HepG2 (cell line): ENCODE data around the gene DLST. TPM values are rescaled to one million over a fixed set of nuclear protein-coding genes. Genes with fewer than 3 reads are reported as not detected.

ENCODE experiments used
- ATAC-seq: fragments of 200-7000 bp; cut with Tn5 transposase; 3 replicates; pipeline ENCODE4 v1.9.1; 2020; ENCODE audit warnings: mild to moderate bottlenecking, moderate library complexity
- BruUV-seq: library from RNA; stranded (reverse); fragments of 400-500 nt; replicated peaks from 2 replicates; lab custom pipeline; 2021; lab: Mats Ljungman, UMichigan
- CTCF ChIA-PET: fragments of 300-600 bp; formaldehyde crosslinking; extraction: SDS; loops from one replicate; lab custom pipeline; 2021; ENCODE audit warnings: low total read pairs, inconsistent platforms, low intra/inter-chr PET ratio; lab: Yijun Ruan, JAX
- POLR2A ChIA-PET: fragments of 350-600 bp; sonication (Branson Sonifier 250); formaldehyde crosslinking; loops from one replicate; lab custom pipeline; 2020; ENCODE audit warnings: antibody characterized with exemption, inconsistent platforms; lab: Yijun Ruan, JAX
- DNase-seq: peaks from one replicate; pipeline ENCODE4 v3.0.0-alpha.2; 2015; ENCODE audit warnings: low spot score
- FAIRE-seq: peaks from 3 replicates; lab custom pipeline; 2011; peaks lifted over from hg19 to GRCh38; lab: Jason Lieb, UNC
- H2AFZ ChIP-seq: one replicate; pipeline ENCODE4 v1.6.1; 2011; ENCODE audit warnings: low read length, inconsistent platforms
- H3K27ac ChIP-seq: fragments of 300-600 bp; 3 replicates; pipeline ENCODE4 v1.8.0; 2011; ENCODE audit warnings: mixed run types, mild to moderate bottlenecking, mixed read lengths, low read length, inconsistent platforms; ENCODE audit not compliant: insufficient read depth; ENCODE audit errors: extremely low read length
- H3K27me3 ChIP-seq, 2 experiments: fragments of 200-600 bp in 1 of 2; 2 replicates in 1 of 2; 3 replicates in 1 of 2; pipeline versions ENCODE4 v1.6.0 to v1.8.0; 2011; ENCODE audit warnings: low read length in 2 of 2, mild to moderate bottlenecking in 2 of 2, moderate library complexity in 2 of 2, inconsistent platforms in 1 of 2; ENCODE audit not compliant: insufficient read depth in 2 of 2, control insufficient read depth in 1 of 2
- H3K36me3 ChIP-seq, 2 experiments: fragments of 200-600 bp in 1 of 2; replicated peaks in 1 of 2; 2 replicates in 1 of 2; 3 replicates in 1 of 2; pipeline versions ENCODE4 v1.5.1 to v1.8.0; 2011; ENCODE audit warnings: low read length in 2 of 2, inconsistent platforms in 1 of 2; ENCODE audit not compliant: insufficient read depth in 2 of 2, control insufficient read depth in 1 of 2
- H3K4me1 ChIP-seq: 2 replicates; pipeline ENCODE4 v1.5.1; 2012; ENCODE audit warnings: low read length, inconsistent platforms; ENCODE audit not compliant: insufficient read depth
- H3K4me2 ChIP-seq: 2 replicates; pipeline ENCODE4 v1.6.0; 2011; ENCODE audit warnings: low read depth, low read length, inconsistent platforms
- H3K4me3 ChIP-seq, 3 experiments: fragments of 200-600 bp in 1 of 3; sonication (generic), shearing (Covaris generic) in 1 of 3; replicated peaks in 1 of 3; 2 replicates each; pipeline ENCODE4 v1.5.1; 2011 to 2016; ENCODE audit warnings: low read length in 3 of 3, inconsistent platforms in 2 of 3, low read depth in 2 of 3, mild to moderate bottlenecking in 2 of 3, control low read depth in 1 of 3, mixed read lengths in 1 of 3; ENCODE audit not compliant: insufficient read depth in 1 of 3
- H3K79me2 ChIP-seq: one replicate; pipeline ENCODE4 v1.6.1; 2011; ENCODE audit warnings: low read length, inconsistent platforms; ENCODE audit not compliant: insufficient read depth
- H3K9ac ChIP-seq: 2 replicates; pipeline ENCODE4 v1.6.0; 2011; ENCODE audit warnings: mild to moderate bottlenecking, low read depth, low read length, inconsistent platforms; ENCODE audit not compliant: insufficient read depth
- H3K9me3 ChIP-seq: 2 replicates; pipeline ENCODE4 v1.5.1; 2012; ENCODE audit warnings: mild to moderate bottlenecking, low read length
- H4K20me1 ChIP-seq: 2 replicates; pipeline ENCODE4 v1.6.0; 2011; ENCODE audit warnings: inconsistent platforms, mild to moderate bottlenecking, low read length, moderate library complexity; ENCODE audit not compliant: insufficient read depth
- ATRX ChIP-seq: sonication (generic); formaldehyde crosslinking; IDR thresholded peaks from 2 replicates; pipeline ENCODE4 v1.4.0; 2020; ENCODE audit warnings: missing genetic modification reagents, borderline replicate concordance
- HNRNPL ChIP-seq: fragments of 200-400 bp; formaldehyde crosslinking; IDR thresholded peaks from 2 replicates; pipeline ENCODE4 v1.6.1; 2017; ENCODE audit warnings: mild to moderate bottlenecking, low read depth, low read length
- KDM5B ChIP-seq: sonication (generic); formaldehyde crosslinking; IDR thresholded peaks from 2 replicates; pipeline ENCODE4 v1.4.0; 2020; ENCODE audit warnings: missing genetic modification reagents, mild to moderate bottlenecking, borderline replicate concordance
- MTF1 ChIP-seq: sonication (generic); formaldehyde crosslinking; IDR thresholded peaks from 2 replicates; pipeline ENCODE4 v1.5.0; 2020; ENCODE audit warnings: missing genetic modification reagents
- NR2F1 ChIP-seq, 2 experiments: fragments of 450-650 bp in 1 of 2; formaldehyde crosslinking in 1 of 2; IDR thresholded peaks; 2 replicates each; pipeline versions ENCODE4 v1.5.0 to v1.6.1; 2016 to 2020; ENCODE audit warnings: mild to moderate bottlenecking in 1 of 2, missing compliant biosample characterization in 1 of 2, missing genetic modification reagents in 1 of 2, moderate library complexity in 1 of 2
- SRY ChIP-seq: sonication (generic); formaldehyde crosslinking; IDR thresholded peaks from 2 replicates; pipeline ENCODE4 v1.8.0; 2022; ENCODE audit warnings: mild to moderate bottlenecking, missing genetic modification reagents
- TBX2 ChIP-seq: sonication (generic); formaldehyde crosslinking; IDR thresholded peaks from 2 replicates; pipeline ENCODE4 v1.5.0; 2020; ENCODE audit warnings: missing genetic modification reagents, mild to moderate bottlenecking, borderline replicate concordance
- WIZ ChIP-seq: sonication (generic); formaldehyde crosslinking; IDR thresholded peaks from 2 replicates; pipeline ENCODE4 v1.5.1; 2020; ENCODE audit warnings: mild to moderate bottlenecking, missing genetic modification reagents
- ZNF232 ChIP-seq: sonication (generic); formaldehyde crosslinking; IDR thresholded peaks from 2 replicates; pipeline ENCODE4 v1.4.0; 2020; ENCODE audit warnings: missing genetic modification reagents, borderline replicate concordance
- ZNF343 ChIP-seq: sonication (generic); formaldehyde crosslinking; IDR thresholded peaks from 2 replicates; pipeline ENCODE4 v1.4.0; 2020; ENCODE audit warnings: mild to moderate bottlenecking, missing genetic modification reagents
- ZNF772 ChIP-seq: sonication (generic); formaldehyde crosslinking; IDR thresholded peaks from 2 replicates; pipeline ENCODE4 v1.5.0; 2020; ENCODE audit warnings: mild to moderate bottlenecking, missing genetic modification reagents
- ZNF790 ChIP-seq: sonication (generic); formaldehyde crosslinking; IDR thresholded peaks from 2 replicates; pipeline ENCODE4 v1.8.0; 2022; ENCODE audit warnings: missing genetic modification reagents, mild to moderate bottlenecking, borderline replicate concordance
- WGBS: methylation state at CpG from one replicate; pipeline ENCODE4 v1.1.6; 2017; ENCODE audit warnings: low lambda C conversion rate; 5-methylcytosine and 5-hydroxymethylcytosine counted together
- in situ Hi-C: cut with HindIII; loops from 2 replicates; pipeline ENCODE4 v1.10.0; 2017; ENCODE audit warnings: low pct_unique_long_range_greater_than_20kb; ENCODE audit not compliant: extremely low pct_ligation_motif_present
- intact Hi-C: fragments of 100-400 bp; cut with micrococcal nuclease; formaldehyde crosslinking; loops from one replicate; pipeline ENCODE4 v1.10.0; 2022; ENCODE audit not compliant: unreplicated experiment
- polyA plus RNA-seq, 8 experiments: library from polyadenylated mRNA; depleted of rRNA in 3 of 8; stranded (reverse) in 7 of 8; unstranded in 1 of 8; fragments of >200 nt; fragmentation: Illumina TruSeq in 4 of 8; extraction: Trizol in 4 of 8; gene quantifications; 2 replicates each; pipeline versions ENCODE4 v1.2.1 to v1.2.3, GENCODE V29; 2011 to 2016; ENCODE audit warnings: low read depth in 4 of 8, missing spikeins in 1 of 8, mixed read lengths in 1 of 8; ENCODE audit not compliant: insufficient read depth in 1 of 8
- total RNA-seq, 5 experiments: library from RNA; depleted of rRNA; stranded (reverse); fragments of >200 nt; fragmentation: Illumina TruSeq; extraction: Trizol; gene quantifications; 2 replicates each; pipeline ENCODE4 v1.2.3, GENCODE V29; 2016; ENCODE audit warnings: low read depth in 1 of 5
- TF ChIP-seq, protein P1 (sequence below): sonication (generic); formaldehyde crosslinking; conservative IDR thresholded peaks from 2 replicates; pipeline ENCODE4 v1.8.0; 2022; ENCODE audit warnings: low read depth, missing genetic modification reagents
- TF ChIP-seq, protein P2 (sequence below): sonication (generic); formaldehyde crosslinking; IDR thresholded peaks from 2 replicates; pipeline ENCODE4 v1.8.0; 2022; ENCODE audit warnings: missing genetic modification reagents, mild to moderate bottlenecking, borderline replicate concordance
- TF ChIP-seq, protein P3 (sequence below): sonication (generic); formaldehyde crosslinking; IDR thresholded peaks from 2 replicates; pipeline ENCODE4 v1.5.0; 2020; ENCODE audit warnings: mild to moderate bottlenecking, missing genetic modification reagents
- TF ChIP-seq, protein P4 (sequence below): sonication (generic); formaldehyde crosslinking; IDR thresholded peaks from 2 replicates; pipeline ENCODE4 v1.4.0; 2020; ENCODE audit warnings: missing genetic modification reagents, borderline replicate concordance

DLST gene
- total and polyA plus RNA-seq, 2 of the 13 experiments (the other 11 are each of a cell fraction or from before 2014, with no cell fraction given) = 56.5 to 94.3 TPM

DNA sequence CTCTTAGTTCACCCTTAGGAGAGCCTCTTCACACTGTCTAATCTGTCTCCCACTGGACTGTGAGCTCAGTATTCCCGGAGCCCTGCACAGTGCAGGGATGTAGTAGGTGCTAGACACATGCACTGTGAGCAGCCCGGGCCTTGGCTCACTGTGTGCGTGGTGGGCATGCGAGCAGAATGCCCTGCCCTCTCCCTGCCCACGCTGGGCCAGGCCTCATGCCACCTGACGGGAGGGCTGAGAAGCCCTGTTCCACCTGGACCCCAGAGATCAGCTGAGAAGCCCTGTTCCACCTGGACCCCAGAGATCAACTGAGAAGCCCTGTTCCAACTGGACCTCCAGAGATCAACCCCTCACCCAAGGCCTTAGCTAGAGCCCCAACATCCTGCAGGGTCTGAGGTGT, 30.4 kb downstream of the DLST start:
- H3K27me3 ChIP-seq = no peaks in the 10 kb centered on the region
- no peak overlapping the region for H3K4me3 ChIP-seq
- ChIA-PET POLR2A (interaction anchor here (1.5 kb wide), 1 partner anchor 10 kb away, joined by 5 read pairs; the partner anchor contains the start of gene RPS6KL1), CTCF (interaction anchor here (4.1 kb wide), 1 partner anchor 176 kb away, joined by 44 read pairs; no protein-coding TSS in a partner anchor)
- H4K20me1 ChIP-seq = no peaks in the 10 kb centered on the region
- no peak for TF ChIP-seq TBX2 (CRISPR knock-in tag)
- TF ChIP-seq MTF1 (CRISPR knock-in tag) = no peak
- TF ChIP-seq SRY = no peak
- no peak for TF ChIP-seq ZNF772
- TF ChIP-seq HNRNPL = no peak
- TF ChIP-seq ZNF343 (CRISPR knock-in tag) = no peak
- TF ChIP-seq, protein P1, sequence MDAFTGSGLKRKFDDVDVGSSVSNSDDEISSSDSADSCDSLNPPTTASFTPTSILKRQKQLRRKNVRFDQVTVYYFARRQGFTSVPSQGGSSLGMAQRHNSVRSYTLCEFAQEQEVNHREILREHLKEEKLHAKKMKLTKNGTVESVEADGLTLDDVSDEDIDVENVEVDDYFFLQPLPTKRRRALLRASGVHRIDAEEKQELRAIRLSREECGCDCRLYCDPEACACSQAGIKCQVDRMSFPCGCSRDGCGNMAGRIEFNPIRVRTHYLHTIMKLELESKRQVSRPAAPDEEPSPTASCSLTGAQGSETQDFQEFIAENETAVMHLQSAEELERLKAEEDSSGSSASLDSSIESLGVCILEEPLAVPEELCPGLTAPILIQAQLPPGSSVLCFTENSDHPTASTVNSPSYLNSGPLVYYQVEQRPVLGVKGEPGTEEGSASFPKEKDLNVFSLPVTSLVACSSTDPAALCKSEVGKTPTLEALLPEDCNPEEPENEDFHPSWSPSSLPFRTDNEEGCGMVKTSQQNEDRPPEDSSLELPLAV (CRISPR knock-in tag) = no peak
- no peak for TF ChIP-seq ZNF232 (CRISPR knock-in tag)
- TF ChIP-seq ATRX (CRISPR knock-in tag) = no peak
- TF ChIP-seq WIZ (CRISPR knock-in tag) = no peak
- no peak for TF ChIP-seq ZNF790
- TF ChIP-seq NR2F1 (CRISPR knock-in tag; IDR thresholded peaks at IDR 0.05) = no peak
- TF ChIP-seq, protein P2, sequence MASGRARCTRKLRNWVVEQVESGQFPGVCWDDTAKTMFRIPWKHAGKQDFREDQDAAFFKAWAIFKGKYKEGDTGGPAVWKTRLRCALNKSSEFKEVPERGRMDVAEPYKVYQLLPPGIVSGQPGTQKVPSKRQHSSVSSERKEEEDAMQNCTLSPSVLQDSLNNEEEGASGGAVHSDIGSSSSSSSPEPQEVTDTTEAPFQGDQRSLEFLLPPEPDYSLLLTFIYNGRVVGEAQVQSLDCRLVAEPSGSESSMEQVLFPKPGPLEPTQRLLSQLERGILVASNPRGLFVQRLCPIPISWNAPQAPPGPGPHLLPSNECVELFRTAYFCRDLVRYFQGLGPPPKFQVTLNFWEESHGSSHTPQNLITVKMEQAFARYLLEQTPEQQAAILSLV = no peak
- no peak for TF ChIP-seq KDM5B
- TF ChIP-seq, protein P3, sequence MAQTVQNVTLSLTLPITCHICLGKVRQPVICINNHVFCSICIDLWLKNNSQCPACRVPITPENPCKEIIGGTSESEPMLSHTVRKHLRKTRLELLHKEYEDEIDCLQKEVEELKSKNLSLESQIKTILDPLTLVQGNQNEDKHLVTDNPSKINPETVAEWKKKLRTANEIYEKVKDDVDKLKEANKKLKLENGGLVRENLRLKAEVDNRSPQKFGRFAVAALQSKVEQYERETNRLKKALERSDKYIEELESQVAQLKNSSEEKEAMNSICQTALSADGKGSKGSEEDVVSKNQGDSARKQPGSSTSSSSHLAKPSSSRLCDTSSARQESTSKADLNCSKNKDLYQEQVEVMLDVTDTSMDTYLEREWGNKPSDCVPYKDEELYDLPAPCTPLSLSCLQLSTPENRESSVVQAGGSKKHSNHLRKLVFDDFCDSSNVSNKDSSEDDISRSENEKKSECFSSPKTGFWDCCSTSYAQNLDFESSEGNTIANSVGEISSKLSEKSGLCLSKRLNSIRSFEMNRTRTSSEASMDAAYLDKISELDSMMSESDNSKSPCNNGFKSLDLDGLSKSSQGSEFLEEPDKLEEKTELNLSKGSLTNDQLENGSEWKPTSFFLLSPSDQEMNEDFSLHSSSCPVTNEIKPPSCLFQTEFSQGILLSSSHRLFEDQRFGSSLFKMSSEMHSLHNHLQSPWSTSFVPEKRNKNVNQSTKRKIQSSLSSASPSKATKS (CRISPR knock-in tag) = no peak
- TF ChIP-seq, protein P4, sequence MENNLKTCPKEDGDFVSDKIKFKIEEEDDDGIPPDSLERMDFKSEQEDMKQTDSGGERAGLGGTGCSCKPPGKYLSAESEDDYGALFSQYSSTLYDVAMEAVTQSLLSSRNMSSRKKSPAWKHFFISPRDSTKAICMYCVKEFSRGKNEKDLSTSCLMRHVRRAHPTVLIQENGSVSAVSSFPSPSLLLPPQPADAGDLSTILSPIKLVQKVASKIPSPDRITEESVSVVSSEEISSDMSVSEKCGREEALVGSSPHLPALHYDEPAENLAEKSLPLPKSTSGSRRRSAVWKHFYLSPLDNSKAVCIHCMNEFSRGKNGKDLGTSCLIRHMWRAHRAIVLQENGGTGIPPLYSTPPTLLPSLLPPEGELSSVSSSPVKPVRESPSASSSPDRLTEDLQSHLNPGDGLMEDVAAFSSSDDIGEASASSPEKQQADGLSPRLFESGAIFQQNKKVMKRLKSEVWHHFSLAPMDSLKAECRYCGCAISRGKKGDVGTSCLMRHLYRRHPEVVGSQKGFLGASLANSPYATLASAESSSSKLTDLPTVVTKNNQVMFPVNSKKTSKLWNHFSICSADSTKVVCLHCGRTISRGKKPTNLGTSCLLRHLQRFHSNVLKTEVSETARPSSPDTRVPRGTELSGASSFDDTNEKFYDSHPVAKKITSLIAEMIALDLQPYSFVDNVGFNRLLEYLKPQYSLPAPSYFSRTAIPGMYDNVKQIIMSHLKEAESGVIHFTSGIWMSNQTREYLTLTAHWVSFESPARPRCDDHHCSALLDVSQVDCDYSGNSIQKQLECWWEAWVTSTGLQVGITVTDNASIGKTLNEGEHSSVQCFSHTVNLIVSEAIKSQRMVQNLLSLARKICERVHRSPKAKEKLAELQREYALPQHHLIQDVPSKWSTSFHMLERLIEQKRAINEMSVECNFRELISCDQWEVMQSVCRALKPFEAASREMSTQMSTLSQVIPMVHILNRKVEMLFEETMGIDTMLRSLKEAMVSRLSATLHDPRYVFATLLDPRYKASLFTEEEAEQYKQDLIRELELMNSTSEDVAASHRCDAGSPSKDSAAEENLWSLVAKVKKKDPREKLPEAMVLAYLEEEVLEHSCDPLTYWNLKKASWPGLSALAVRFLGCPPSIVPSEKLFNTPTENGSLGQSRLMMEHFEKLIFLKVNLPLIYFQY (CRISPR knock-in tag) = no peak
- intact Hi-C loops = no loop called here
- ATAC-seq (no peak), DNase-seq (no peak), FAIRE-seq (no peak)
- BruUV-seq = no TSS peak
- no peak overlapping the region for H3K9ac ChIP-seq
- H3K27ac ChIP-seq = no peak overlapping the region
- in situ Hi-C loops = loop anchor here (5.0 kb wide), 1 partner anchor 180 kb away; no protein-coding TSS in a partner anchor
- H3K36me3 ChIP-seq = no peaks in the 10 kb centered on the region
- no peak overlapping the region for H2AFZ ChIP-seq
- no peaks in the 10 kb centered on the region for H3K79me2 ChIP-seq
- H3K4me1 ChIP-seq = peaks cover 11% of the 10 kb centered on the region; the same call in 1 of the 2 replicates
- WGBS = 83% methylated on average over 5 of the region's 6 CpGs
- H3K9me3 ChIP-seq = no peaks in the 10 kb centered on the region
- no peak overlapping the region for H3K4me2 ChIP-seq
